ENCODE measurements around the gene ABHD3. TPM values are rescaled to one million over a fixed set of nuclear protein-coding genes. Genes with fewer than 3 reads are reported as not detected.

The ABHD3 gene
- total and polyA plus RNA-seq, 7 experiments from 2014 or later = 21.9 to 53.1 (median 39.6) TPM

- Mint-ChIP-seq H3K27ac (peak overlapping the region; percentile 12 to 78 (median 65)), H3K36me3 (peaks cover 0 to 20% (median 0%) of the 10 kb centered on the region in 5 donors), H3K4me1 (peaks cover 30 to 72% (median 54%) of the 10 kb centered on the region in 7 donors), H3K27me3 (peaks cover 0 to 12% (median 0%) of the 10 kb centered on the region in 5 donors), H3K9me3 (peaks cover 0 to 5% (median 0%) of the 10 kb centered on the region in 11 donors), H3K4me3 (peak overlapping the region; percentile 69 to 89 (median 83))
- Histone ChIP-seq H3K27me3 (ENCODE audit: control insufficient read depth in 2 of 2, insufficient read depth in 2 of 2, low read length in 2 of 2) (no peaks in the 10 kb centered on the region), H3K36me3 (ENCODE audit: control insufficient read depth in 2 of 3, insufficient read depth in 3 of 3, low read length in 3 of 3) (peaks cover 0 to 3% (median 0%) of the 10 kb centered on the region in 3 experiments), H3K4me1 (ENCODE audit: control insufficient read depth in 2 of 2, insufficient read depth in 2 of 2, low read length in 2 of 2) (peaks cover 9 to 13% of the 10 kb centered on the region in 2 donors), H3K9me3 (ENCODE audit: control insufficient read depth in 2 of 3, low read length in 3 of 3) (no peaks in the 10 kb centered on the region), H3K4me3 (ENCODE audit: low read length) (peak overlapping the region; percentile 55), H3K27ac (ENCODE audit: low read depth, low read length) (no peak overlapping the region)
- CTCF ChIA-PET = interaction anchor here (0.6 kb wide), 1 partner anchor 158 kb away, joined by 3 read pairs; no protein-coding TSS in a partner anchor
- ATAC-seq = no peak
- intact Hi-C loops (cut with micrococcal nuclease) = loop anchor here in 1 of 2 donors (5.0 kb wide), 2 partner anchors 110 to 1845 kb away; partner anchors contain the start of gene NPC1
- POLR2A ChIA-PET = interaction anchor here (0.8 to 4.2 kb wide), 5 partner anchors 37 to 145 kb away, joined by 3 to 30 read pairs (median 4); partner anchors contain the start of genes ABHD3, ESCO1 and SNRPD1
- no peak for DNase-seq
Measured at GRCh38 chr18:21742315-21742687, 37.7 kb upstream of the ABHD3 start.

GRCh38 chr18:21741562-21742314 is 37.2 kb upstream of the ABHD3 start:
- Mint-ChIP-seq H3K36me3 (peaks cover 0 to 24% (median 1%) of the 10 kb centered on the region in 5 donors), H3K27ac (peak overlapping the region; percentile 12 to 78 (median 65)), H3K4me3 (peak overlapping the region; percentile 69 to 89 (median 83)), H3K9me3 (peaks cover 0 to 9% (median 1%) of the 10 kb centered on the region in 11 donors), H3K27me3 (peaks cover 0 to 15% (median 0%) of the 10 kb centered on the region in 5 donors), H3K4me1 (peaks cover 28 to 66% (median 50%) of the 10 kb centered on the region in 7 donors)
- Histone ChIP-seq H3K4me1 (ENCODE audit: control insufficient read depth in 2 of 2, insufficient read depth in 2 of 2, low read length in 2 of 2) (peaks cover 9 to 13% of the 10 kb centered on the region in 2 donors), H3K9me3 (ENCODE audit: control insufficient read depth in 2 of 3, low read length in 3 of 3) (no peaks in the 10 kb centered on the region), H3K36me3 (ENCODE audit: control insufficient read depth in 2 of 3, insufficient read depth in 3 of 3, low read length in 3 of 3) (peaks cover 0 to 3% (median 0%) of the 10 kb centered on the region in 3 experiments), H3K4me3 (ENCODE audit: low read length) (peak overlapping the region; percentile 55), H3K27ac (ENCODE audit: low read depth, low read length) (peak overlapping the region; percentile 83), H3K27me3 (ENCODE audit: control insufficient read depth in 2 of 2, insufficient read depth in 2 of 2, low read length in 2 of 2) (no peaks in the 10 kb centered on the region)
- intact Hi-C loops (cut with micrococcal nuclease) = loop anchor here (2.0 to 5.0 kb wide), 3 partner anchors 111 to 1846 kb away; partner anchors contain the start of gene NPC1 (in 2 of the 2)
- ChIA-PET POLR2A (interaction anchor here (0.8 to 4.2 kb wide), 6 partner anchors 37 to 144 kb away, joined by 3 to 30 read pairs (median 4); partner anchors contain the start of genes ABHD3, ESCO1 and SNRPD1), CTCF (interaction anchor here (0.6 kb wide), 1 partner anchor 157 kb away, joined by 3 read pairs; no protein-coding TSS in a partner anchor)
- ATAC-seq (no peak), DNase-seq (peak in 6 of 9 donors; percentile 13 to 26 (median 20))

- H3K27ac ChIP-seq (ENCODE audit: low read depth, low read length) = peak overlapping the region; percentile 83
- DNase-seq = peak in 2 of 9 donors; percentile 20 to 31
Measured at GRCh38 chr18:21741312-21741561, 36.7 kb upstream of the ABHD3 start.

GRCh38 chr18:21740538-21741311 is 36.2 kb upstream of the ABHD3 start, which contains the start of gene MIB1:
TSS of gene MIB1 (plus strand) at chr18:21740792. CDS start at chr18:21741584, 792 bp downstream.
- H3K4me3 ChIP-seq (ENCODE audit: low read length) = peak within 1 kb of the TSS; percentile 77
- peak within 1 kb of the TSS; percentile 83 to 96 (median 94) for H3K4me3 Mint-ChIP-seq

More at GRCh38 chr18:21741312-21741561, 36.7 kb upstream of the ABHD3 start:
- Histone ChIP-seq H3K4me3 (ENCODE audit: low read length) (peak overlapping the region; percentile 77), H3K9me3 (ENCODE audit: control insufficient read depth in 2 of 3, low read length in 3 of 3) (no peaks in the 10 kb centered on the region), H3K36me3 (ENCODE audit: control insufficient read depth in 2 of 3, insufficient read depth in 3 of 3, low read length in 3 of 3) (peaks cover 0 to 3% (median 0%) of the 10 kb centered on the region in 3 experiments), H3K4me1 (ENCODE audit: control insufficient read depth in 2 of 2, insufficient read depth in 2 of 2, low read length in 2 of 2) (peaks cover 9 to 13% of the 10 kb centered on the region in 2 donors), H3K27me3 (ENCODE audit: control insufficient read depth in 2 of 2, insufficient read depth in 2 of 2, low read length in 2 of 2) (no peaks in the 10 kb centered on the region)
- no peak overlapping the region for H3K27ac Mint-ChIP-seq
- peaks cover 24 to 61% (median 45%) of the 10 kb centered on the region in 7 donors for H3K4me1 Mint-ChIP-seq
- peaks cover 0 to 14% (median 5%) of the 10 kb centered on the region in 11 donors for H3K9me3 Mint-ChIP-seq
- peaks cover 0 to 27% (median 6%) of the 10 kb centered on the region in 5 donors for H3K36me3 Mint-ChIP-seq
- POLR2A ChIA-PET = interaction anchor here (1.2 to 4.2 kb wide), 5 partner anchors 40 to 144 kb away, joined by 3 to 30 read pairs (median 3); partner anchors contain the start of genes ESCO1 and SNRPD1
- peaks cover 0 to 18% (median 0%) of the 10 kb centered on the region in 5 donors for H3K27me3 Mint-ChIP-seq
- ATAC-seq = no peak
- intact Hi-C loops (cut with micrococcal nuclease) = loop anchor here (2.0 to 5.0 kb wide), 3 partner anchors 111 to 1846 kb away; partner anchors contain the start of gene NPC1 (in 2 of the 2)
- CTCF ChIA-PET = no interaction called here
- peak overlapping the region in 8 of 10 donors; percentile 69 to 85 (median 82) for H3K4me3 Mint-ChIP-seq

GRCh38 chr18:21739604-21740537 is 35.3 kb upstream of the ABHD3 start:
- peak overlapping the region; percentile 52 for H3K27ac ChIP-seq (ENCODE audit: low read depth, low read length)
- Mint-ChIP-seq H3K4me1 (peaks cover 20 to 47% (median 37%) of the 10 kb centered on the region in 7 donors), H3K27ac (peak overlapping the region; percentile 78 to 97 (median 94)), H3K27me3 (peaks cover 0 to 18% (median 0%) of the 10 kb centered on the region in 5 donors), H3K36me3 (peaks cover 0 to 30% (median 6%) of the 10 kb centered on the region in 5 donors), H3K4me3 (peak overlapping the region; percentile 83 to 96 (median 94)), H3K9me3 (peaks cover 0 to 18% (median 5%) of the 10 kb centered on the region in 11 donors)
- DNase-seq (no peak), ATAC-seq (peak; percentile 1)
- no peaks in the 10 kb centered on the region for H3K9me3 ChIP-seq (ENCODE audit: control insufficient read depth in 2 of 3, low read length in 3 of 3)
- no peaks in the 10 kb centered on the region for H3K27me3 ChIP-seq (ENCODE audit: control insufficient read depth in 2 of 2, insufficient read depth in 2 of 2, low read length in 2 of 2)
- H3K36me3 ChIP-seq (ENCODE audit: control insufficient read depth in 2 of 3, insufficient read depth in 3 of 3, low read length in 3 of 3) = peaks cover 0 to 3% (median 0%) of the 10 kb centered on the region in 3 experiments
- intact Hi-C loops (cut with micrococcal nuclease) = loop anchor here (1.0 to 5.0 kb wide), 8 partner anchors 36 to 1847 kb away; partner anchors contain the start of genes ABHD3 (in 2 of the 2), ESCO1 (in 2 of the 2), NPC1 (in 2 of the 2) and SNRPD1 (in 2 of the 2)
- POLR2A ChIA-PET = interaction anchor here (0.5 to 4.2 kb wide), 10 partner anchors 10 to 140 kb away, joined by 3 to 30 read pairs (median 4); partner anchors contain the start of genes ABHD3, ESCO1 and SNRPD1
- H3K4me3 ChIP-seq (ENCODE audit: low read length) = peak overlapping the region; percentile 77
- peaks cover 9 to 13% of the 10 kb centered on the region in 2 donors for H3K4me1 ChIP-seq (ENCODE audit: control insufficient read depth in 2 of 2, insufficient read depth in 2 of 2, low read length in 2 of 2)
- CTCF ChIA-PET = interaction anchor here (0.7 kb wide), 1 partner anchor 117 kb away, joined by 3 read pairs; no protein-coding TSS in a partner anchor

More at GRCh38 chr18:21740538-21741311, 36.2 kb upstream of the ABHD3 start, which contains the start of gene MIB1:
- H3K4me1 ChIP-seq (ENCODE audit: control insufficient read depth in 2 of 2, insufficient read depth in 2 of 2, low read length in 2 of 2) = peaks cover 9 to 13% of the 10 kb centered on the region in 2 donors
- H3K27me3 ChIP-seq (ENCODE audit: control insufficient read depth in 2 of 2, insufficient read depth in 2 of 2, low read length in 2 of 2) = no peaks in the 10 kb centered on the region
- Mint-ChIP-seq H3K27ac (peak within 1 kb of the TSS; percentile 78 to 97 (median 94)), H3K9me3 (peaks cover 0 to 16% (median 5%) of the 10 kb centered on the region in 11 donors), H3K27me3 (peaks cover 0 to 18% (median 0%) of the 10 kb centered on the region in 5 donors), H3K4me1 (peaks cover 20 to 56% (median 43%) of the 10 kb centered on the region in 7 donors), H3K36me3 (peaks cover 0 to 29% (median 6%) of the 10 kb centered on the region in 5 donors)
- POLR2A ChIA-PET = interaction anchor here (0.5 to 4.2 kb wide), 12 partner anchors 9 to 143 kb away, joined by 3 to 30 read pairs (median 3); partner anchors contain the start of genes ABHD3, ESCO1 and SNRPD1
- peaks cover 0 to 3% (median 0%) of the 10 kb centered on the region in 3 experiments for H3K36me3 ChIP-seq (ENCODE audit: control insufficient read depth in 2 of 3, insufficient read depth in 3 of 3, low read length in 3 of 3)
- intact Hi-C loops (cut with micrococcal nuclease) = loop anchor here (1.0 to 5.0 kb wide), 8 partner anchors 36 to 1847 kb away; partner anchors contain the start of genes ABHD3 (in 2 of the 2), ESCO1 (in 2 of the 2), NPC1 (in 2 of the 2) and SNRPD1 (in 2 of the 2)
- H3K9me3 ChIP-seq (ENCODE audit: control insufficient read depth in 2 of 3, low read length in 3 of 3) = no peaks in the 10 kb centered on the region
- ATAC-seq (peak; percentile 99), DNase-seq (peak; percentile 96 to 99 (median 99))
- peak within 1 kb of the TSS; percentile 83 for H3K27ac ChIP-seq (ENCODE audit: low read depth, low read length)
- CTCF ChIA-PET = interaction anchor here (0.7 kb wide), 1 partner anchor 116 kb away, joined by 3 read pairs; no protein-coding TSS in a partner anchor
